ENCODE results near the gene HOOK2.
A peak's percentile ranks its signal among the peaks of the same experiment; 100 is the strongest.
"Not testable (repeated sequence)": the region's sequence is repeated elsewhere in the genome, so short reads cannot be mapped to it uniquely, and the experiment has no call there.

The HOOK2 gene

DNA sequence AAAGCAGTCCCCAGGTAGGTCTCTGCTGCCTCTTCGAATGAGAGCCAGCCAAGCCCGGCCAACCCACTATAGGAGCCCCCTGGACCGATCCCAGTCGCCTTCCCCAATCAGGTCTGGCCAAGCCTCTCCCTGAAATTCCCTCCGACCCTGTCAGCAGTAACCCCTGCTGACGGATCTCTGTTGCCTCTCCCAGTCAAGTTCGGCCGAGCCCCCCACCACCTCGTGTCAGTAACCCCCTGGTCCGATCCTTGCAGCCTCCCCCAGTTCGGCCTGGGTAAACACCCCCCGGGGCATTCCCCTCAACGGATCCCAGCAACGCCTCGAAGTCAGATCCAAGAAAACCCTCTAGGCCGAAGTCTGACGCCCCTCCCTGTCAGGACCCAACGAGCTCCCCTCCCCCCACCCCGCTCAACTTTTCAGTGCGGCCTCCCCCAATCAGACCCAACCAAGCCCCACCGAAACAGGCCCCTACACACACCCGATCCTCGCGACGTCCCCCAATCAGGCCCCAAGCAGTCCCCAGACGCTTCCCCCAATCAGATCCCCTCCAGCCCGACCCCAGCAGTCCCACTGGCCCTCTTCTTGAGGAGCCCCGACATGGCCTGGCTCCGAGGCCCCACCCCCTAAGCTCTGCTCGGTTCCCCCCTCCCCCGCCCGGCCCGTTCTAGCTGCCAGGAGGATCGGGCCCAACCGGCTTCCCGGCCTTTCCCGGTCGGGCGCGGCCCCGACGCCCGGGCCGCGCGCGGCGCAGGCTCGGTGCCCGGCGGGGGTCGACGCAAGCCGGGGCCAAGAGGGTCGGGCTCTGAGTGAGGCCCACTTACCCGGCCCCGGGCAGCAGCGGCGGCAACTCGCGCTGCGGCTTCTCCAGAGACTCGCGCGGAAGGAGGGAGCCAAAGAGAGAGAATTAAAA lies 53.4 kb downstream of the HOOK2 start:
- peak; percentile 89 for DNase-seq (ENCODE audit: low spot score)

DNA sequence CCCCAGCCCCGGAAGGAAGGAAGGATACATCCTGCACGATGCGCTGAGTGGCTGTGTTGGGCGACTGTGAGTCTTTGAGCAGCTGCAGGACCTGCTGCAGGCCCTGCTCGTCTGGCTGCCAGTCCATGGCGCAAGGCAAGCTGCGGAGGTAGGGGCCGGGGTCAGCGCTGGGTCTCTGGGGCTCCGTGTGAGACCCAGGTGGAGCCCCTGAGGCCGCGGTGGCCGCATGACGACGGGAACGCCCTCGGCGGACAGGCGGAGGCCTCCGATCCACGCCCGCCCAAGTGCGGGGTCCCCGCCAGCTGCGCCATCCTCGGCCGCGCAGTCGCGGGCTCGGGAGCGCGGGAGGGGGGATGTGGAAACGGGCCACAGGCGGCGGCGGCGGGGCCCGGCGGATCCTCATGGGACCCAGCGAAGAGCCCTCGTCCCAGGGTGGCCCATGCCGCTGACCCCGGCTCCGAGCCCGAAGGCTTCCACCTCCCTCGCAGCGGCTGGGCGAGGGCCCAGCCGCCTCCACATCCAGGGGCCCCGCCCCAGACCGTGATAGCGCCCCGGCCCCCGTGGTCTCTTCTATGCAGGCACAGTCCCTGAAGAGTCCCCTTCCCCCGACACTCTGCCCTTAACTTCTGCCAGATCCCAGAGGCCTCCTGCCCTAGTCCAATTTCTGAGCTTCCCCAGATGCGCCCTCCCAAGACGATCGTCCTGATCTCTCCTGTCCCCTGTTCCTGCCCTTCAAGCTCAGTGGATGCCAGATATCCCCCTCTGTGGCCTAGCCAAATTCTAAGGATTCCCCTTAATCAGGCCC lies 54.3 kb downstream of the HOOK2 start:
- peak; percentile 58 for DNase-seq (ENCODE audit: low spot score)

DNA sequence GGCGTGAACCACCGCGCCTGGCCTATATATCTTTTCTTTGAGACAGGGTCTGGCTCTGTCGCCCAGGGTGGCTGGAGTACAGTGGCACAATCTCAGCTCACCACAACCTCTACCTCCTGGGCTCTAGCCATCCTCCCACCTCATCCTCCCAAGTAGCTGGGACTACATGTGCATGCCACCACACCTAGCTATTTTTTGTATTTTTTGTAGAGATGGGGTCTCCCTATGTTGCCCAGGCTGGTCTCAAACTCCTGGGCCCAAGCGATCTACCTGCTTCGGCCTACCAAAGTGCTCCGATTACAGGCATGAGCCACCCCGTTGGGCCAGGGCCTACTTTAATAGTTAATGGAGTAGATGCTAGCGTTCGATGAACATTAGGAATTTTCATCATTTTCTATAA lies 55.1 kb downstream of the HOOK2 start:
- no peak for DNase-seq (ENCODE audit: low spot score)

DNA sequence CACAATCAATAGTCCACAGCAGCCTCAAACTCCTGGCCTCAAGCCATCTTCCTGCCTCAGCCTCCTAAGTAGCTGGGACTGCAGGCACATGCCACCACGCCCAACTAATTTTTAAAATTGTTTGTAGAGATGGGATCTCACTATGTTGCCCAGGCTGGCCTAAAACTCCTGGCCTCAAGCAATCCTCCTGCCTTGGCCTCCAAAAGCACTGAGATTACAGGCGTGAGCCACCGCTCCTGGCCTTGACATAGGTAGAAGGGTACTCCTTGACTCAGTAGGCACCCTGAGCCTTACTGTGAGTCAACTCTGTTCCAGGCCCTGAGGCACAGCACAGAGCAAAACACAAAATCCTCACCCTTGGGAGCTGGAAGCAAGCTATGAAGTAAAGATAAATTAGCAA lies 59.4 kb downstream of the HOOK2 start:
- DNase-seq (ENCODE audit: low spot score): no peak

DNA sequence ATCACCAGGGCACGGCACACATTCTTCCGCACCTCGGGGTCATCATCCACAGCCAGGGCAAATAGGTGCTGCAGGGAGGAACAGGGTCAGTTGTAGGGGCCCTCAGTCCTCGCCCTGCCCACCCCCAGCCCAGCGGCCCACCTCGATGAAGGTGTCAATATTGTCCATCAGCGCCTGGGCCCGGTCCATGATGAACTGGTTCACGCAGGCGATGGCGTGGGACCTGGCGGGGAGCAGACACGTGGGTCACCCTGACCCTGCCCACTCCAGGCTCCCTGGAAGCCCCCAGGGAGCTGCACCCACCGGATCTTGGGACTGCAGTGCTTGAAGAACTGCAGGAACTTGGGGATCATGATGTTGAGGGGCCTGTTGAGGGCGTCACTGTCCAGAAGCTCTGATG lies 60.2 kb downstream of the HOOK2 start:
- no peak for DNase-seq (ENCODE audit: low spot score)

DNA sequence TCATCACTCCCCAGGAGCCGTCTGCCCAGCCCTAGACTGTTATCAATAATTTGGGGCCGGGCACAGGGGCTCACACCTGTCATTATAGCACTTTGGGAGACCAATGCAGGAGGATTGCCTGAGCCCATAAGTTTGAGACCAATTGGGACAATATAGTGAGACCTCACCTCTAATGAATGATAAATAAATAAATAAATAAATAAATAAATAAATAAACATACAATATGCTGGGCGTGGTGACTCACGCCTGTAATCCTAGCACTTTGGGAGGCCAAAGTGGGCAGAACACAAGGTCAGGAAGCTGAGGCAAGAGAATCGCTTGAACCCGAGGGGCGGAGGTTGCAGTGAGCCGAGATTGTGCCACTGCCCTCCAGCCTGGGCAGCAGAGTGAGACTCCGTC lies 62.0 kb downstream of the HOOK2 start:
- DNase-seq (ENCODE audit: low spot score): not testable (repeated sequence)
